ENCODE data around the gene OR52N4.

DNA sequence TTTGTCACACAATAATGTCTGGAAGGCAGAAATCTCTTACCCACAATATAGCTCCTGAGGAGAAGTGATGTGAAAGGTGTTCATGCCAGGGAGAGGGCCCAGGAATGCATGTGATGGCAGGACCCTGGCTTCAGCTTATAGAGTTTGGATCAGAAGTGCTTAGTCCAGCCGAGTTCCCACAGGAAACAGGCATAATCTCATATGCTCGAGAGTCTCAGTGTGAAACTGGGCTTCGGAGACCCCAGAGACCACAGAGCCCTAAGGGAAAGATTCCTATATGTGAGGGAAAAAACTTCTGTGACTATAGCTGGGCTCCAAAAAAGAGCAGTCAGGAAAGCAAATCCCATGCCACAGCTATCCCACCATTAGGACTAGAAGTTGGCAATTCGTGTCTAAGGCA is 29.2 kb downstream of the OR52N4 start, which contains the start of gene OR52N5:
- TF ChIP-seq EZH2 (IDR thresholded peaks at IDR 0.05; ENCODE audit: insufficient read depth, poor library complexity, severe bottlenecking), result no peak
- no peak for TF ChIP-seq EZH2phosphoT487 (IDR thresholded peaks at IDR 0.05; ENCODE audit: insufficient read depth, low read depth)

Data from GM23248 (cell line).